ENCODE measurements around the gene TECTB.

Gene TECTB

DNA sequence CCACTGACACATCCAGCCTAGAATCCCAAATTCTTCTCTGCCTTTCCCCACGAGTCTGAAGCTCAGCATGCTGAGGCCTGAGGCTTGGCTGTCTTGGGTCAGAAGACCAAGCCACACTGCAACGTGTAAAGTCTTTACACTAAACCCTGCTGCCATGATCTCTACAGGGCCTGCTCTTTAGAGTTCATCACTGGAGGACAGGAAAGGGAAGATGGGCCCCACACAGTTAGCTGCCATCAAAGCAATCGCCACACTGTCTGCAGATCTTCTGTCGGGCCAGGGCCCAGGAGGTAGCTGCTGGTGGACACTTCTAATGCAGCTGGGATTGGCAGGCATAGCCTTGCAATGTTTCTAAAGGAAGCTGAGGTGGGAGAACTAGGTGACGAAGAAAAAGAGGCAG lies 8.4 kb upstream of the TECTB start:
- no peak for DNase-seq (ENCODE audit: low spot score)

DNA sequence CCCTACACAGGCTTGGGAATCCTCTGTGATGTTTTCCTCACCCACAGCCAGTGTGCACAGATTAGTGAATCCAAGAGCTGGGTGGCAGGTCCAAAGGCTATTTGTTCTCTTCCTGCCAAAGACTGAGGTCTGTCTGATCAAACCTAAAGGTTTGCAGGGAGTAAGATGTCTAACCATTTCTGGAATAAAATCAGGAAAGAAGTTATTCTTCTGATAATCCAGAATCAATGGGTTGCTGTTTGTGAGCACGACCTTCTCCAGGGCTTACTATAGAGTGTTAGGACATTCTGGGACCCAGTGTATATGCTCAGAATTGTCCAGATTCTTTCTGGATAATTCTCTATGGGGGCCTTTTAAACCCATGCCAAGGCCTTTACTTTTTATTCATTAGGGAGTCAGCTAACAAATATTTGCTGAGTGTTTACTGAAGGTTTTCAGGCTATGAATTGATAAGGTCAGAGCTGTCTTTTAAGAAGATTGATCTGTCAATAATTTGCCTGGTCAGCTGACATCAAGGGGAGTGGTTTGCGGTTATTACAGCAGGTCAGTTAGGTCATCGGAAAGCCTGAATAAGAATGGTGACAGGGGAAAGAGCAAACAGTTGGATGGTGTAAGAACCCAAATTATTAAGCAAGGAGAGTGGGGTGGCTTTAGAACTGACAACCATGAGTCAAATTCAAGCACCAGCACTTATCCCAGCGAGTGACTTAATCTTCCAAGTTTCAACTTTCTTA lies 7.5 kb upstream of the TECTB start:
- DNase-seq (ENCODE audit: low spot score) = no peak

DNA sequence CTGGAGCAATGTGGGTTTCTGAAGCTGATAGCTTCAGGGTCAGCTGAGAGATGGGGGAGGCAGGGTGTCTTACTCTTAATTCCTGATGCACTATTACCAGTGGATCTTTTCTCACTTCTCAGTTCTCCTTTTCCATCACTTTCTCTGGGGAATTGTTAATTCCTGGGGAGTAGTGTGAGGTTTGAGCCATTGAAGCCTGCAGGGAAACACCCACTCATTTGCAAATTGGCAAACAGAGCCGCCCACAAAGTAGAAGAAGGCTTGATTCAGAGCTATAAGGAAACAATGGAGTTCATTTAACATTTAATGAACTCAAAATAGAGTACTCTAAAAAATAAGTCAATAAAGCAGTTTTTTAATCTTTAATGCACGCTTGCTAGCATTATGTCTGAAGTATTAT lies 4.3 kb upstream of the TECTB start:
- no peak for DNase-seq (ENCODE audit: low spot score)

DNA sequence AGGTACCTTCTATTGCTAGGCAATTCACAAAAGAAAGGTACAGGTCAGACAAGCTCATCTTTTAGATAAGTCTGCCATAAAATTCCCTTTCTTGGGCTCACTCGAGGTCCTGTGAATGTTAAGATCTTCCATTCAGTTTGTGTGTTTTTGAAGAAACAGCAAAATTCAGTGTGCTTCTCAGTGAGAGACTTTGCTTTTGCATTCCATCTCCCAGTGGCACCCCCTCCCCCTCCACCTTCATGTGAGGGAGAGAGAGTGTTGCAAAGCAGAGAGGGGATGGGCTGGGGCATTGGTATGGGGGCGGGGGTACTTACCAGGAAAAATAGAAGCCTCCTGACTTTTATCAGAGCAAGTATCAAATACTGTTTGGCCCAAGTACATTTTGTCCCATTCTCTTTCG lies 3.8 kb upstream of the TECTB start:
- DNase-seq (ENCODE audit: low spot score) = no peak

DNA sequence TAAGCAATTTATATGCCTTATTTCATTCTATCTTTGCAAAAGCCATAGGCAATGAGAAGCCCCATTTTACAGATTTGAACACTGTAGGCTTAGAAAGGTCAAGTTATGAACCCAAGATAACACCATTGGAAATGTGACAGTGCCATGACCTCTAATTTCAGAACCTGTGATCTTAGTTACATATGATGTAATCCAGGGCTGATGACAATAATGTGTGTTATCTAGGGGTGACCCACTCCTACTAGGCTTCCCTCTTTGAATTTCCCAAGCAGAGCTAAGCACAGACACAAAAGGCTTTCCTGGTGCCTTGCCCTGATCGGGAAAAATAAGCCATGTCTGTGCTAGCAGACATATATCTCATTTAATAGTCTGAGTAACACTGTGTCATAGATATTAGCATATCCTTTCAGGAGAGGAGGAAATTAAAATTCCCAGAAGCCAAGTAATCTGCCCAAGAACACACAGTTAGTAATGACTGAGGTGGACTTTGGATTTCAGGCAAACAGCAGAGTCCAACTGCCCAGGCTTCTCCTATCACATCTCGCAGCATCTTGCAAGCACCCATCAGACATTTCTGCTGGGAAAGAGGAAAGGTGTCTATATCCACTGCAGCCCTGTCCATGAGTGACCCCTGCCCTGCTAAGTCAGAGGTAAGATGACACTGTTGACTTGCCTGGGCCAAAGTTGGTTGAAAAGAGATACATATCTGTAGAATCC lies 2.8 kb upstream of the TECTB start:
- no peak for DNase-seq (ENCODE audit: low spot score)

DNA sequence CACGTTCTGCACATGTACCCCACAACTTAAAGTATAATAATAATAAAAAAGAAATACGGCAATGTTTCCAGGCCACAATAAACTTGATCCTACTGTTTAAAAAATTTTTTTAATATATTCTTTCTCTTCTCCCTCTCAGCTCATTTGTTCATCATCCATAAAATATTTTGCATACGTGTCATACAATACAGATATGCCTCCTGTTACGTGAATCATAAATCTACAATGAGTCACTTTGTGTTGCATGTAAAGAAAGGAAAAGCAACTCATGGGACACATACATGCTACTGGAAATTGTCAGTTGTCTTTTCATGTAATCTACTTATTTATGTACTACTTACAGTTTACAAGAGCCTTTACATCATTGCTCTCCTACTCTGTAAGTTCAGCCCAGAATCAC lies 1.1 kb upstream of the TECTB start:
- no peak for DNase-seq (ENCODE audit: low spot score)

DNA sequence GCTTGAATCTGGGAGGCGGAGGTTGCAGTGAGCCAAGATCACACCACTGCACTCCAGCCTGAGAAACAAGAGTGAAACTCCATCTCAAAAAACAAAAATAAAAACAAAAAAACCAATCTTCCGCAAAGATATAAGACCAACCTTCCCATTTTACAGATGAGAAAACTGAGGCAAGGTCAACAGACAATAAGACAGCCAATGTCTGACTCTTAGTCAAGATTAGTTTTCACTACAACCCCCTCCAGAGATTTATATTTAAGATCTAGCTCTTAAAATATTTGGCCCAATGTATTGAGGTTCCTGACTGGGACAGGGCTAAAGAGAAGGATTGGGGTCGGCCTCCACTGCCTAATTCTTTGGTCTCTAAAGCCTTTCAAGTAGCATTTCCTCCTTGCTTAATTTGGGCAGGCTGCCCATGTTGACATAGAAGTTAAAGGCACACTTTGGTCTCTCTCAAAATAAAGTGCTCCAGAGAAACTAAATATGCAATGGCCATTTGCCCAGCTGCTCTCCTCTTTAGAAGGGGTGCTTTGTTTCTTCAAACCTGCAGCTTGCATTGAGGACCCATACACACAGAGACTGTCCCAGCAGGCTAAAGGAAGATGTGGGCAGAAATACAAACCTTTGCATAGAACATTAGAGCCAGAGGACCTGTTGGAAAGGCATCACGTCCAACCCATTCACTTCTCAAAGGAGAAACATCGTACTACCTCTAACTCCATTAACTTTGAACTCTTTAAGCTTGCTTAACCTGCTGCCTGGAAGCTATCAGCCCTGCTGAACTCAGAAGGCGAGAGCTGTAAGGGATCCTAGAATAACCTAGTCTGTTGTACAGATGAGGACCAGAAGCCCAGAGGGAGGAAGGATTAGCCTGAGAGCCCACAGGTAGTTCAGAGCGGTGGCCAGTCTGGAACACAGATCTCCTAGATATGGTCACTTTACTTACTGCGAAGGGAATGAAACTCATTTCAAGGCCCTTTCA lies 3.9 kb downstream of the TECTB start:
- no peak for DNase-seq (ENCODE audit: low spot score)

DNA sequence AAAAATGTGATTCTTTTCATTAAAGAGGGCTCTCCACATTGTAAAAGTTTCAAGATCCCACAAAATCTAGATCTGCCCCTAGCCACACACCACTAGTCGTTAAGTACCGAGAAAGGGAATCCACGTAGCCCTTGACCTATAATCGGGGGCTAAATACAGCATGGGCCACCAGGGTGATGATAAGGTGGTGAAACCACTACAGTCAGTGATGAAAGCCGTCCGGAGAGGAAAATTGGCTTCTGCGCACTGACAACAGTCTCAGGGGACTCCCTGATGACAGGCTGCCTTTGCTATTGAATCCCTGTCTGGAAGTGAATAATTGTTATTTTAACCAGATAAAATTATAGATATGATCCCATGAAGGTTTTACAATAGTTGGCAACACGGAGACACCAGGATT lies 4.6 kb downstream of the TECTB start:
- DNase-seq (ENCODE audit: low spot score) = no peak

DNA sequence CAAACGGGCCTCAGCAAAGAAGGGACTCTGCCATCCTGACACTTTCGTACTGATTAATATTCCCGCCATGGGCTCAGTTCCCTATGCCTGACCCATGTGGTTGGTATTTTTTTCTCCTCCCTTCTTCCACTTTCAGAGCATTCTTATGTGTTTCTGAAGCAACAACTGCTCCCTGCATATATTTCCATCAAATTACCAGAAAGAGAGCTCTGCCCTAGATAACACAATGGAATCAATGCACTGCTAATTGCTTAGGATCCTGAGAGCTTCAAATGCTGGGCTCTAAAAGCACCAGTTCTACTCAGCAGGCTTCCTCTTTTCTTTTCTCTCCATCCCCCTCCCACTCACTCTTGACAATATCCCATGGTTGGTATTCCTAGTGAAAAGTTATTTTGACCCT lies 5.3 kb downstream of the TECTB start:
- no peak for DNase-seq (ENCODE audit: low spot score)

DNA sequence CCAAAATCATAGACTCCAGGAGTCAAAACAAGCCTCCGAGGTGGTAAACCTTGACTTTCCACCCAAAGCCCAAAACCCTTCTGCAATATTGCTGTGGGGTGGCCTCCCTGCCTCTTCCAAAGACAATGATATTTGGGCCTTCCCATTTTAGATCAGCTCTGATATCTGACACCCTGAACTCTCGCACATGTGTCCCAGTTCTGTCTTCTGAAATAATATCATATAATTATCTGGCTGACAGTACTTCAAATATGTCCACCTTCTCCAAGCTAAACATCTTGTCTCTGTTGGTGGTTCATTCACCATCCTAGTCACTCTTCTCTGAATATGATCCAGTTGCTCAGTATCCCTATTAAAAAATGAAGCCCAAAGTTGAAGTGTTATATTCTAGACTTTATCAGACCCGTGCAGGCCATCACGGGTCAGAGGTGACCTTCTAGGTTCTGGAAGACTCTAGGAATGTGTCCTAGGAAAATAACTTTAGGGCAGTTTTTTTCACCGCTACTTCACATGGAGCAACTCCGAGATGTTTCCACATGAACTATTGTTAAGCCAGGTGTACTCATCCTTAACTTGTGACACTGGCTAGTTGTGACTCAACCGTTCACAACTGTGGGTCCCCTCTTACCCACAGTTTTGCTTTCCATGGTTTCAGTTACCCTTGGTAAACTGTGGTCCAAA lies 6.3 kb downstream of the TECTB start:
- DNase-seq (ENCODE audit: low spot score) = no peak

DNA sequence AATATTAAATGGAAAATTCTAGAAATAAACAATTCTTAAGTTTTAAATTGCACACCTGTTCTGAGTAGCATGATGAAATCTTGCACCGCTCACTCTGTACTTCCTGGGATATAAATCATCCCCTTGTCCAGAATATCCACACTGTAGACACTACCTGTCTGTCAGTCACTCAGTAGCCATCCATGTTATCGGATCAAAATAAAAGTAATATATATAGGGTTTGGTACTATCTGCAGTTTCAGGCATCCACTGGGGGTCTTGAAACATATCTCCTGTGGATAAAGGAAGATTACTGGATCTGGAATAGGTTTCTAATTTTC lies 6.8 kb downstream of the TECTB start:
- DNase-seq (ENCODE audit: low spot score) = no peak

DNA sequence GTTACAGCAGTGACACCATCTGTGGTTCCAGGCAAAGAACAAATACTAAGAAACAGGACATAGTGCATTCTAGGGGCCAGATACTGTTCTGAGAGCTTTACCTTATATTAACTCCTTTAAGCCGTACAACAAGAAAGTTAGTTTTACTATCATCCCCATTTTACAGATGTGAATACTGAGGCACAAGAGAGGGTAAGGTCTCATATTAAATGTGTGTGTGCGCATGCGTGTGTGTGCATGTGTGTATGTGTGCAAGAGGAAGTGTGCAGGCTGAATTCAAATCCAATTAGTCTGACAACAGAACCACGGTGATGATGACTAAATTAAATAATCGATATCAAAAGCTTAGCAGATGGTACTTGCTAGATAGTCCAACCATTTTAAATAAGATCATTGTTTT lies 11.0 kb downstream of the TECTB start:
- no peak for DNase-seq (ENCODE audit: low spot score)

DNA sequence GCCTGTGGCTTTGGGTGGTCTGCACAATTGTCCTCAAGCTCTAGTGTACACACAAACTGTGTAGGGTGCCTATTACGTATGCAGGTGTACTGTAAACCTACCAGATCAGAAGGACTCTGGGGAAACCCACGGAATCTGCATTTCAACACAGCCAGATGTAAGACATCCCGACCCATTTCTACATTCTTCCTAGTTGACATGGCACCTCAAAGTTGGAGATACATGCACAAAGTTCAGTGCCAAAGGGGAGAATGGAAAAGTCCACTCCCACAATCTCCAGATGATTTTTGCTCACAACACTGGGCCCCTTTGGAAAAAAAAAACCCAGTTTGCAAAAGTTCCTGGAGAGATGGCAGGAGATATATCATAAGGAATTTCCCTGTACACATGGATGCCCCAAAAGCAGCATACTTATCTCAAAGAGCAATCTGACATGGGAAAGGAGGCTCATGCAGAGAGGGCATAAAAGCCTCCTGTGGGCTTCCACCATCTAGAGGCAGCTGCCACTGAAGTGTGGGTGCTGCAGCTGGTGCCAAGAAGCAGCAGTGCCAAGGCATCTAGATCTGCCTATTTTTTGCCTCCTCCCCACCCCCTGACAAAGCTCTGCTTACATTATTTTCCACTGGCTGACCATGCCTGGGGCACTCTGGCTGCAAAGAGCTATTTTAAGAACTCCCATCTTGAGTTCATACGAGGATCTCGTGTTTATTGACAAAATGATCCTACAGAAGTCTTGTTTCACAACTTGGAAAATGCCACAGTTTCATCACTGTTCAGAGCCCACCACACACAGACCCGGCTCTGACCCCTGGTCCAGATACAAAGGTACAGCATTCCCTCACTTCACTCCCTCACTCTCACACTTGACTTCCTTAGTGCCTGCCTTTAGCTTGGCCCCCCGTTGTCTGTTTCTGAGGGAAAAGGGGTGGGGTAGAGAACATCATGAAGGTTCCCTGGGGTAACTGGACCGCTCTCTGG lies 12.9 kb downstream of the TECTB start:
- DNase-seq (ENCODE audit: low spot score) = peak; percentile 70

DNA sequence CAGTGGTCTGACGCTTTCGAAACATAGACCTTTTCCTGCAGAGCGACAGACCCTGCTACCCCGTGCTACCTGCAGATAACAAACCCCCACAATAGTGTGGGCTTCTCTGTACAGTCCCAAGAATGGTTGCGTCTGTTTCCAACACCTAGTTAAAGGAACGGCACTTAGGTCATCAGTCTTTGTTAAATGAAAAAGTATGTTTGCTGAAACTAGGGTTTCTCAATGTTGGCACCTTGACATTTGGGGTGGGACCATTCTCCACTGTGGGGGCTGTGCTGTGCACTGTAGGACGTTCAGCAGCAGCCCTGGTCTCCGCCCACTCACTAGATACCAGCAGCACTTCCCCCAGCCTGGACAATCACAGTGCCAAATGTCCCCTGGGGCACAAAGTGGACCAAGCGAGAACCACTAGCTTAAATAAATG lies 13.7 kb downstream of the TECTB start:
- DNase-seq (ENCODE audit: low spot score) = no peak

DNA sequence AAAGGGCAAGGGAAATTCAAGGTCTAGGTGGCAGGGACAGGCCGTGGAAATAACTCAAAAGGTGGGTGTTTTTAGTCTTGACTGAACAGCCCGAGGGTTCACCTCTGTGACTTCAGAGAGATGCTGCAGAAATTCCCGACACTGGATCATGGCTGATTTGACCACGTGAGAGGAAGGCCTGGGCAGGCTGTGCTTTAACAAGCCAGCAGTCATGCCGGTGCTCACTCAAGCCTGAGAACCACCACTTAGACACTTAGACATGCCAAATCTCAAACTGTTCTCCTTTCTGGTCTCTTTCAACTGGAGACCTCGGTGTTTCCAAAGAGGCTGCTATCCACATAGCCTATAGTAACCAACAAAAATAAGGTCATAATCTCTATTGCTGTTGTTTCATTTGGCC lies 15.4 kb downstream of the TECTB start:
- no peak for DNase-seq (ENCODE audit: low spot score)

DNA sequence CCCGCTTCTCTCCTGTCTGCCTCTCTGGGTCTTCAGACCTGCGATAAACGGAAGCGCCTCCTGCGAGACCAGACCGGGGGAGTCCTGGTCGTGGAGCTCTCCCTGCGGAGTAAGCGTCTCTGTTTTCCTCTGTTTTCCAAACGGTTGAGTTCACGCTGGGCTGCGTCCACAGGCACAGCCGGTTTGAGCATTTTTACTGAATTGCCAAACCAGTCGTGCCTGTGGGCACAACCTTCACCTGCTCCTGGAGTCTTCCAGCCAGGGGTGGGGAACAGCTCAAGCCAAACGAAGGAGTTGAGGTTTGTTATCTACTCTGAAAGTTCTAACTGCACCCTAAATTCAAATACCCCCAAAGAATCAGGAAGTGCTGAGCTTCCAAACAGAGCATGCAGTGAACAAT lies 16.3 kb downstream of the TECTB start:
- no peak for DNase-seq (ENCODE audit: low spot score)

DNA sequence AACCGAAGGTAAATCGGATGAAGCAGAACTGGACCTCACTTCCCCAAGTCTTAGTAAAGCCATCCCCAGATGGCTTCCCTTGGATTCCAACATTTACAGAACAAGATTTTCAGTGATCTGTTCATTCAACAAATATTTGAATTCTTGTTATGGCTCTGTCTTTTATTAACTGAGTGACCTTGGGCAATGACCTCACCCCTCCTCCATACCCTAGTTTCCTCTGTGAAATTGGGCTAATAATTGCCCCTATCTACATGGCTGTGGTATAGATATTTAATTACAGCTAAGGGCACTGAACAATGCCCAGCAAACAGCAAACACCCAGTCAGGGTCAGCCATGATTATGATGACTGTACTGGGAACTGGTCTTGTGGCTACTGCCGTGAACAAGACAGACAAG lies 19.1 kb downstream of the TECTB start:
- no peak for DNase-seq (ENCODE audit: low spot score)

DNA sequence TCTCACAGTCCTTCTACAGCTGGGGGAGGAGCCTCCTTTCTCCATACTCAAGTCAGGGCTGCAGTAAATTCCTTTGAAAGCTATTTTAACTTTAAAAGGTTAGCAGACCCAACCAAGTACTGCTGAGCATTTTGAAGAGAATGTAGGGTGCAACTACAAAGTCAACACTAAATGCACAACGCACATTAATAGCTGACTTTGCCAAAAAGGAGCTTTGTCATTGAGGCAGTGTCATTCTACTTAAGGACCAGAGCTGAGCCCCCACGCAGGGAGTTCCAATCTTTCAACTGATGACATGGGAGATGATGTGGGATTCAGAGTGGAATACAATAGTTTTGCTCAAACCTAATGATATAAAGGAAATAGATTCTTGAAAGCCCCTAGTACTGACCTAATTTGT lies 20.3 kb downstream of the TECTB start:
- no peak for DNase-seq (ENCODE audit: low spot score)

DNA sequence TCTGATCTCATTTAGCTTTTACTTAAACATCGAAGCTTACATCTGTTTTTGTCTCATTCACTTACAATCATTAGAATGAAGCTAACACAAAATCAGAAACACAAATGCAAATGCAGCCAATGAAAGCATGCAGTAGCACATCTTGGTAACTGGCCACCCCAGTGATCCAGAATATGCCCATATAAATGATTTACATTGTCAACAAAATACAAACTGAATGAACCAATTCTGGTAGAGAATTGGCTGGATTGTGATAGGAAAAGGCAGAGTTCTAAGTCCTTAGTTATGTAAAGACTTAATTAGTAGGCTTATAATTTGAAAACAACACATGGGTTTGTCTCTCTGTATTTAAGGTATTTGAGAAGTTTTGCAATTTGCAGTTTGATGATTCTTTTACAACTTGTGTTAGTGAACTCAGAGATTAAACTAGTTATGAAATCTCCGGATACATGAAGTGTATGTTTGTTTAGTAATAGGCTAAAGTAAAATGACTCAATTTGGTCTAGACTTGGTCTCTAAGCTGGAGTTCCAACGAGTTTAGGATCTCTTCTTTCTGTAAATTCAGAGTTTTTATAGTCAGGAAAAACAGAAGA lies 21.2 kb downstream of the TECTB start:
- peak; percentile 17 for DNase-seq (ENCODE audit: low spot score)

DNA sequence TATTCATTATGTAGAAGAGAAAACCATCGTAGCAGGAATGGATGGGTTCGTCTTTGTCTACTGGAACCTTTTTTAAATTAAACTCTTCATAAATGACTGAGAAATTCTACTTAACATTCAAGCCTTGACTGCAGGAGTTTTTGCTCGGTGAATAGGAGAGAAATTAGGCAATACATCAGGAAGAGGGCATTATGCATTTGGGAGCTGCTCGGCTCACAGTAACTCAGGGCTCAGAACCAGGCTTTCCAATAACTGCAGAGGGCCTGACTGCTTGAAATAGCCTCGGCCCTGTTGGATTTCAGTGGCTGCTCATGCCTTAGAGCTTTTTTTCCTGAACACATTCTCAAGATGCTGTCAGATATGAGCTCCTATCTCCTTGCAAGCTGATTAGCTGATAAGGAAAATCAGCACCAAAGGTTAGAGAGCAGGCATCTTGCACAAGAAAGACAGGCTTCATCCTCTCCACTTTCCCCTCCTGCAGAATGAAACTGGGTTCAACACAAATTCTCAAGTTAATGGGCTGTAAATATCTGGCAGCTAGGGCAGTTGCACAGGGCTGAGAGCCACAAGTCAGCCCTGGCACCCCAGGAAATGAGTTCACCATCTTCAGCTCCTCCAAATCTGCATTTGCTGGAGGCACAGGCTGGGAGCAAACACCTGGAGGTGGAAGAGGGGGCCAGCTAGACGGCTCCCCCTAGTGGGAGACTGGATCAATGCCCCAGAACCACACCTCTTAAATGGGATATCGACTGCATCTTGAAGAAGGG lies 24.3 kb downstream of the TECTB start:
- peak; percentile 82 for DNase-seq (ENCODE audit: low spot score)
